Inflammatory macrophage treated with lipopolysaccharide for 1 hour (primary cell): Measurements from ENCODE around the gene ZNF454.

Experiments used
- DNase-seq, 2 donors: peaks; one replicate each; pipeline ENCODE4 v3.0.0-alpha.2; 2020 to 2022

The ZNF454 gene

GRCh38 chr5:178993955-178994579 is 53.1 kb downstream of the ZNF454 start:
- no peak for DNase-seq

DNA sequence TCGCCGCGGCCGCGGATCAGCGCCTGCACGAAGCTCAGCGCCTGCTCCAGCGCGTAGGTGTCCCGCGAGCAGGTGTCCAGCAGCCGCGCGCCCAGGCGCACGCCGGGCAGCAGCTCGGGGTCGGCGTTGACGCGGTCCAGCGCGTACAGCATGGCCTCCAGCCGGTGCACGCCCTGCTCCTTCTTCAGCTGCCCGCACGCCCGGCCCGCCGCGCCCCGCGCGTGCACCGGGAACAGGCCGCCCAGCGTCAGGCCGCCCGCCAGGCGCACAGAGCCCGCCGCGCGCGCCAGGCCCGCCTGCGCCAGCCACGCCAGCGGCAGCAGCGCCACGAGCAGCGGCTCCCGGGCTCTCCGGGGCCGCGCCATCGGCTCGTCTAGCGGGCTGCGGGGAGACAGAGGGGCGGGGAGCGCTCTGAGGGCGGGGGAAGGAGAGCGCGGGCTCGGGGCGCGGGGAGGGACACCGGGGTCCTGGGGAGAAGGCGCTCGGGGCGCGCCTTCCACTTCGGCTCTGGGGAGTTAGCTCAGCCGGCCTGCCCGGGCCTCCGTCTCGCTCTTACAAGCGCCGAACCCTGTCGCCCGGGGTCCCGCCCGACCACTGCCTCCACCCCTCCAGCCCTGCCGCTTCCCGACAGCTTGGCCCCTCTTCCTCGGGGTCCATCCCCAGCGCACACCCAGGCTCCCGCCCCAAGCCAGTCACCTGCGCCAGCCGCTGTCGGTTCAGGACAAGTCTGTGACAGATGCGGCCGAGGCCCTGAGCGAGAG is 53.8 kb downstream of the ZNF454 start, which contains the start of gene GRM6:
TSS of gene GRM6 (minus strand) at position 741 of the 761 bp plus-strand sequence. CDS start at position 365, 376 bp downstream.
- no peak for DNase-seq

- no peak for DNase-seq
Measured at GRCh38 chr5:178995341-178995690, 54.3 kb downstream of the ZNF454 start.

DNA sequence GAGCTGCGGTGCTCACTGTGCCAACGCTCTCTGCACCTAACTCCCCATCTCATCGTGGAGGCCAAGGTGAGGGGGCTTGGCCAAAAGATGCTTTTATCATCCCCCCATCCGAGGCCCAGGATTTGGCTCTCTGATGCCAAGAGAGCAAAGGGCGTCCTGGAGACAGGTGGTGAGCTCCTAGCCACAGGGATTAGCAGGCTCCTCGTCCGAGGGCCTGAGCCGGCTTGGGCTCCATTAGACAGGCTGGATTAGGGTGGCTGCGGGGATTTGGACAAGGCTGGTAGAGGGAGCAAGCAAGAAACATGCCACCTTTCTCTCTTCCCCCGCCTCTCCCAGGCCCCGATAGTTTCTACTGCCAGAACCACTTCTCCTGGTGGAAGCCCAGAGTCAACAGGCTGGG is 55.2 kb downstream of the ZNF454 start:
- no peak for DNase-seq

- DNase-seq, result no peak
Measured at GRCh38 chr5:178997191-178997590, 56.2 kb downstream of the ZNF454 start.

GRCh38 chr5:178998441-178998840 is 57.4 kb downstream of the ZNF454 start:
- DNase-seq, result no peak

- no peak for DNase-seq
Measured at GRCh38 chr5:179006564-179006963, 65.6 kb downstream of the ZNF454 start.

DNA sequence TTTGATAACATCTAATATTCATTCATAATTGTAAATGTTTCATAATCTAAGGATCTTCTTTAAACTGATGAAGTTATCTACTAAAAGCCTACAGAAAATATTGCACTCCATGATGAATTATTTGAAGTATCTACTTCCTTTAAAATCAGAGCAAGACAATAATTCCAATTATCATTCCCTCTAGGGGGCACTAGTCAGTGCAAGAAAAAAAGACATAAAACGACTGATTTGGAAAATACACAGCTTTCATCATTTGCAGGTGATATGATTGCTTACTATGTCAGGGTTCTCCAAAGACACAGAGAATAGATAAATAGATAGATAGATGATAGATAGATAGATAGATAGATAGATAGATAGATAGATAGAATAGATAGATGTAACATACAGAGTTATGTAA is 67.7 kb downstream of the ZNF454 start:
- no peak for DNase-seq
